HG03520 (cell line): ENCODE measurements around the gene VWA5B2.

Experiments
- ATAC-seq: cut with Tn5 transposase; IDR thresholded peaks from one replicate; pipeline ENCODE4 v1.9.1; 2021; ENCODE audit warnings: mild to moderate bottlenecking, moderate library complexity; ENCODE audit not compliant: unreplicated experiment

Gene VWA5B2

GRCh38 chr3:184222521-184222920 is 6.9 kb upstream of the VWA5B2 start:
- ATAC-seq: no peak

DNA sequence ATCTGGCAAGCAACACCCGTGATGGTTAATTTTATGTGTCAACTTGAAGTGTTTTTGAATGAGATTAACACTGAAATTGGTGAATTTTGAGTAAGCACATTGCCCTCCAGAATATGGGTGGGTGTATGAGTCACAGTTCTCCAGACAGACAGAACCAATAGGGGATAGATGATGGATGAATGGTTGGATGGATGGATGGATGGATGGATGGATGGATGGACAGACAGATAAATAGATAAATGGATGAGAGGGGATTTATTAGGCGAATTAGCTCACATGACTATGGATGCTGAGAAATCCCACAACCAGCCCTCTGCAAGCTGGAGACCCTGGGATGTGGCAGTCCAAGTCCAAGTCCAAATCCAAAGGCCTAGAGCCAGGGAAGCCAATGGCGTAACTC is 5.4 kb upstream of the VWA5B2 start:
- ATAC-seq: no peak

DNA sequence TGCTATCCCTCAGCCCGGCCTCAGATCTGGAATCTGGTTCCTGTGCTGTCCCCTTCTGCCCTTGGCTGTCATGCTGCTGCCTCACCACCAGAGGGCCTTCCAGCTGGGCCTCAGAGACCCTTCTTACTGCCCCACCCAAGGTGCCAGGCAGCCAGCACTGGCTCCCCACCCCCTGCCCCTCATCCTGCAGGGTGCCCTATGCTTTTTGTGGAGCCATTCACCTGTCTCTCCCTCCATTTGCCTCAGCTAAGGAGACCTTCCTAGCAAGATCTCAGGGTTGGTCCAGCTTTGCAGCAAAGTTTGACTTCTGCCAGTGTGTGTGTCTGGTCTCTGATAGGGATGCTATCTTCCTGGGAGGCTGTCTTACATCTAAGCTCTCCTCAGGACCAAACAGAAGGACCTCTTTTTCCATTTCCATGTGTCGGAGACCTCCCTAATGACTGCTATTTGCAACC is 1.9 kb upstream of the VWA5B2 start:
- ATAC-seq: no peak

- ATAC-seq: no peak
These were observed 828 bp upstream of the VWA5B2 start for GRCh38 chr3:184228376-184229137.

DNA sequence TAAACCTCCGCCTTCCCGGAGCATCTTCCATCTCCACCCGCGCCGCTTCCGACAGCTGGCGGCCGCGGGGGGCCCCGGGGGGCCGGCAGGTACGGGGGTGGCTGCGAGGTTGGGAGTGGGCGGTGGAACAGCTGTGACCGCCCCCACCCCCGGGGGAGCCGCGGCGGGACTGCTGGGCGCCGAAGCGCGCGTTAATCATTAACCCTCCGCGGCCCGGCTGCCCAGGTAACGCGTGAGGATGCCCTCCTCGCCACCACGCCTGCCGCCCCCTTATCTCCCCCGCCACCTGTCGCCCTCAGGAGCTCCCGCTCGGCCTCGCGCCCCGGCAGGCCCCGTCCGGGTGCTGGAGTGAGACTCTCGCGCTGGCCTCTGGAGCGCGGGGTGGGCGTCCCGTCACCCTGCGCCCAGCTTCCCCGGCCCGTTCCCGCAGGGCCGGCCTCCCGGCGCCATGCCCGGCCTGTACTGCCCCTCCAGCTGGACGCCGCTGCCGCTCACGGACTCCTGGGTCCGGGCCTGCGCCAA is 757 bp downstream of the VWA5B2 start:
- no peak for ATAC-seq

DNA sequence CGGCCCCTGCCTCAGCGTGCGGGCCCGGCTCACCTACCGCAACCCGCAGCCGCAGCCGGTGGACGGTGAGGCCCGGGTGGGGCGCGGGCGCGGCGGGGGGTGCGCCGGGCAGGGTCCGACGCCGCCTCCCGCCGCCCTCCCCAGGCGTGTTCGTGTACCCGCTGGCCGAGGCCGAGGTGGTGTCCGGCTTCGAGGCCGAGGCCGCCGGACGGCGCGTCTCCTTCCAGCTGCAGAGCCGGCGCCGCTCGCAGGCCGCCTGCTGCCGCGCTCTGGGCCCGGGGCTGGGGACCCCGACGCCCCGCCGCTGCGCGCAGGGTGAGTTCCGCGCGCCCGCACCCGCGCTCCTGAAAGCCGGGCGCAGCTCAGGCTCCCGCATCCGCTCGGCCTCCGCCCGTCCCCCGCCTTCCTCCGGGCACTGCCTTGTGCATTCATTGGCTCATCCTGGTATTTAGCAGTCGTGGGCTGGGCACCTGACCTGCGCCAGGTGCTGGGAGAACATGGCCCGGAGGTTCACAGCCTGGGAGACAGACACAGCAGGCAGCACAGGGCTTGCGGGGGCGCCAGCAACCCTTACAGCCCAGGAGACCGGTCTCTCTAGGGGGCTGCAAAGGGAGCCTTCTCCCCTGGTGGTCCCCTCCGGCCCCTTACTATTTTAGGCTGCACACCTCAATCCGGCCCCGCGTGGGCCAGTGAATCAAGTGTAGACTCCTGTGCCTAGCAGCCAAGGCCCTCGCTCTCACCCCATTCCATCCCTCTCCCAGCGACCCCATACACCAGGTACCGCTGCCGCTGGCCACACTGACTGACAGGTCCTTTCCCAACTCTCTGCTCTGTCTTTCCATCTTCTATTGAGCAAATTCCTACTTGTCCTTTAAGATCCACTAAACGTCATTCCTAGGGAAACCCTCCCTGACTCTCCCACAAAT is 1.5 kb downstream of the VWA5B2 start:
- no peak for ATAC-seq

GRCh38 chr3:184231671-184232070 is 2.3 kb downstream of the VWA5B2 start:
- ATAC-seq: no peak

- no peak for ATAC-seq
These were observed 3.9 kb downstream of the VWA5B2 start for GRCh38 chr3:184233127-184233843.

DNA sequence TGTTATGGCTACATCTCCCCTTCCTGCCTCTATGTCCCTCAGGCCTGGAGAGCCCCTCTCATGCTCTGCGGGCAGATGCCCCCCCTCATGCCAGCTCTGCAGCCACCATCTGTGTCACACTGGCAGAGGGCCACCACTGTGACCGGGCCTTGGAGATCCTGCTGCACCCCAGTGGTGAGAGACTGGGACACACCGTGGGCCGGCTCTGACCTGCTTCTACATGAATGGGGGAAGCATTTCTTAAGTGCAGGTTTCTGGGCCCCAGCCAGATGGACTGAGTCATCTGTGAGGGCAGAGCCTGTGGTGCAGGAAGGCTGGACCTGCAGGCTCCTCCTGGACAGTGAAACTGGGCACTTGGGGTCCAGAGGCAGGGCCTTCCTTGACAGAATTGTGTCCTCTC is 4.8 kb downstream of the VWA5B2 start:
- no peak for ATAC-seq

GRCh38 chr3:184234671-184235380 is 5.4 kb downstream of the VWA5B2 start:
- ATAC-seq: no peak

- ATAC-seq: no peak
These were observed 6.1 kb downstream of the VWA5B2 start for GRCh38 chr3:184235381-184236032.

DNA sequence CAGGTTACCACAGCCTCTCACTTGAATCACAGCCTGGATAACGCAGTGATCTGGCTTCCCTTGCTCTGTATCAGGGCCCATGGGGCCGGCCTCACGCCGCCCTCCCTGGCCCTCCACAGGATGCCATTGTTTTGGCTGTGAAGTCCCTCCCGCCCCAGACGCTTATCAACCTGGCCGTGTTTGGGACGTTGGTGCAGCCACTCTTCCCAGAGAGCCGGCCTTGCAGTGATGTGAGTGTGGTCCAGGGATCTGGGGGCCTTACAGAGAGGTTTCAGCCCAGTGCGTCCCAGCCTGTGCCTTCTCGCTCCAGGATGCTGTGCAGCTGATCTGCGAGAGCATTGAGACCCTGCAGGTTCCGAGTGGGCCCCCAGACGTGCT is 6.6 kb downstream of the VWA5B2 start:
- ATAC-seq: no peak

- ATAC-seq: no peak
These were observed 7.3 kb downstream of the VWA5B2 start for GRCh38 chr3:184236636-184237035.

DNA sequence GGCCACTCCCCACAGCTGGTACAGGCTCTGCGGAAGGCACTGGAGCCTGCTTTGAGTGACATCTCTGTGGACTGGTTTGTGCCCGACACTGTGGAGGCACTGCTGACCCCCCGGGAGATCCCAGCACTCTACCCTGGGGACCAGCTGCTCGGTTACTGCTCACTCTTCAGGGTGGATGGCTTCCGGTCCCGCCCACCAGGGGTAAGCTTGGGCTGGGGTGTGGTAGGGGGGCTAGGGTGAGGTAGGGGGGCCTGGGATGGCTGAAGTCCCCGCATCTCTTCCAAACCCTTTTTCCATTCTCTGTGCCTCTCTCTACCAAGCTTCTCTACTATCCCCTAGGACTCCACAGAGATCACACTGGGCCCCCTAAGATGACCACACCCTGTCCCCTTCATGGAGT is 7.8 kb downstream of the VWA5B2 start:
- no peak for ATAC-seq

DNA sequence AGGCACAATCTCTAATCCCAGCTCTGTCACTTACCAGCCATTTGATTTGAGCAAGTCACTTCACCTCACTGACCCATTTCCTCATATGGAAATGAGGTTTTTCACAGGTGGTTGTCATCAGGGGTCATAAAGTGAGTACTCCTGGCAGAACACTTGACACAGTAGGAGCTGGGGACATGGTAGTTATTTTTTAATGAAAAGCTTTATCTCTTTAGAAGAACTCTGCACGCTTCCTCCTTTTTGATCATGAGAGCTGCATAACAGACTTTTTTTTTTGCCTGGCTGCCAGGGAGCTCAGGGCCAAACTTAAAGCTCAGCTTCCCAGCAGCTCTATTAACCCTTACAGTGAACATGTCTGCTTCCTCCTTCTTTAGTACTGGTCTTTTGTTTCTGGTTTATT is 8.4 kb downstream of the VWA5B2 start:
- ATAC-seq: no peak

GRCh38 chr3:184238246-184238818 is 8.9 kb downstream of the VWA5B2 start:
- no peak for ATAC-seq

DNA sequence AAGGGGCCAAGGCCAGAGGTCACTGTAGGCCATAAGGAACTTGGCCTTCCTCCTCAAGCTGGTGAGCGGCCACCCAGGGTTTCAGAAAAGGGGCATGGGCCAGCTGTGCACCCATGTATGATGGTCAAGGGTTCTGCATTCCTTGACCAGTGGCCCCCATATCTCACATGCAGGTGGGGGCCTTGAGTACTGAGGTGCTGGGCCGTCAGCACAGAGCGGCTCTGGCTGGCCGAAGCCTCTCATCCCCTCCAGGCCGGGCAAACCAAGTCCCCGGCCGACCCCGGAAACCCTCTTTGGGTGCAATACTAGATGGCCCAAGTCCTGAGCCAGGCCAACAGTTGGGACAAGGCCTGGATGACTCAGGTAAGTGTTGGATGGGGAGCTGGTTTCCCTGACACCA is 9.8 kb downstream of the VWA5B2 start:
- no peak for ATAC-seq

DNA sequence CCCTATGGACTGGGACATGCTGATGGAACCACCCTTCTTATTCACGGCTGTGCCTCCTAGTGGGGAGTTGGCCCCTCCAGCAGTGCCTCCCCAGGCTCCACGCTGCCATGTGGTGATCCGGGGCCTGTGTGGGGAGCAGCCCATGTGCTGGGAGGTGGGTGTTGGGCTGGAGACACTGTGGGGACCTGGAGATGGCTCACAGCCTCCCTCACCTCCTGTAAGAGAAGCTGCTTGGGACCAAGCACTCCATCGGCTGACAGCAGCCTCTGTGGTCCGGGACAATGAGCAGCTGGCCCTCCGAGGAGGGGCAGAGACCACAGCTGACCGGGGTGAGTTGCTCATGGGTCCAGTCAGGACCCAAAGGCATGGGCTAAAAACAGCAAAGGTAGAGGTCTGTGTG is 10.3 kb downstream of the VWA5B2 start:
- ATAC-seq: no peak

DNA sequence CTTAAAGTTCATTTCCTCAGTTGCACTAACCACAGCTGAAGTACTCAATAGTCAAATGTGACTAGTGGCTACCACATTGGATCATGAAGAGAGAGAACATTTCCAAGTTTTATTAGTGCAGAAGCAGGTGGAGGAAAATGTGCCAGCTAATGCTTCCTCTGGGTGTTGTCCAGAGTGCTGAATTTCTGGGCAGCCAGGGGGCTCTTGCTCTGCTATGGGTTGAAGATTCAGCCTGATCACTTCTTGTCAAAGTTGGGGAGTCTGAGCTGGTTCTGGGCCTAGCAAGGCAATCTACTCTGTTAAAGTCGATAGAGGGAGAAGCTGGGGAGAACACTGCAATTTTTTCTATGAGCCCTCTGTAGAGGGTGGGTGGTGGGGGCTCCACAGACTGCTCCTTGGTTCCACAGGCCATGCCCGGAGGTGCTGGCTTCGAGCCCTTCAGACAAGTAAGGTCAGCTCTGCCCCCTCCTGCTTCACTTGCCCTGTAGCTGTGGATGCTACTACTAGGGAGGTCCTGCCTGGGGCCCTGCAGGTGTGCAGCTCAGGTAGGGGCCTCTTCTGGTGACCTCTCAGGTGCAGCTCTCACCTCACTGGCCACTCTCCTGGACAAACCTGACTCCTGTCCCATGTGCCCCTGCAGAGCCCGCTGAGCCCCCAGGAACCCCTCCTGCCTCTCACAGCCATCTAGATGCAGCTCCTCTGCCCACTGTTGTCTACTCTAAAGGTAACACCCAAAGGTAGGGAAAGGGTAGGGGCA is 11.2 kb downstream of the VWA5B2 start:
- no peak for ATAC-seq
